Trophoblast cell (in vitro differentiated cells and primary cell): ENCODE measurements around the gene PKIG.

Experiments used
- DNase-seq, 2 donors: peaks; one replicate each; pipeline ENCODE4 v3.0.0-alpha.2; 2016
- H2AFZ ChIP-seq: 2 replicates; pipeline ENCODE4 v1.6.1; 2013; ENCODE audit warnings: low read length, moderate library complexity, mild to moderate bottlenecking; ENCODE audit not compliant: insufficient read depth, poor library complexity
- H2AK5ac ChIP-seq: 2 replicates; pipeline ENCODE4 v1.6.1; 2013; ENCODE audit warnings: mild to moderate bottlenecking, low read length
- H2BK120ac ChIP-seq: 2 replicates; pipeline ENCODE4 v1.6.1; 2013; ENCODE audit warnings: low read length, mild to moderate bottlenecking, moderate library complexity; ENCODE audit not compliant: insufficient read depth, poor library complexity
- H2BK12ac ChIP-seq: 2 replicates; pipeline ENCODE4 v1.6.1; 2013; ENCODE audit warnings: mild to moderate bottlenecking, low read length, moderate library complexity
- H2BK5ac ChIP-seq: 2 replicates; pipeline ENCODE4 v1.6.1; 2013; ENCODE audit warnings: low read length, low read depth, moderate library complexity, mild to moderate bottlenecking; ENCODE audit not compliant: poor library complexity
- H3K14ac ChIP-seq: 2 replicates; pipeline ENCODE4 v1.6.1; 2013; ENCODE audit warnings: mild to moderate bottlenecking, low read length
- H3K18ac ChIP-seq: 2 replicates; pipeline ENCODE4 v1.6.1; 2013; ENCODE audit warnings: mild to moderate bottlenecking, low read length
- H3K23ac ChIP-seq: 2 replicates; pipeline ENCODE4 v1.6.1; 2013; ENCODE audit warnings: low read length
- H3K27ac ChIP-seq: 2 replicates; pipeline ENCODE4 v1.5.1; 2013; ENCODE audit warnings: low read depth, mild to moderate bottlenecking, inconsistent platforms, low read length, moderate library complexity
- H3K27me3 ChIP-seq: 2 replicates; pipeline ENCODE4 v1.6.1; 2013; ENCODE audit warnings: inconsistent platforms, mild to moderate bottlenecking, low read length, moderate library complexity; ENCODE audit not compliant: insufficient read depth
- H3K36me3 ChIP-seq, 2 experiments: 1 replicate in 1 of 2; 2 replicates in 1 of 2; pipeline ENCODE4 v1.6.1; 2013; ENCODE audit warnings: low read length in 2 of 2, mild to moderate bottlenecking in 2 of 2, moderate library complexity in 1 of 2; ENCODE audit not compliant: insufficient read depth in 2 of 2, control insufficient read depth in 1 of 2
- H3K4ac ChIP-seq: 2 replicates; pipeline ENCODE4 v1.6.1; 2013; ENCODE audit warnings: low read depth, mild to moderate bottlenecking, low read length, moderate library complexity
- H3K4me1 ChIP-seq, 2 experiments: 1 replicate in 1 of 2; 2 replicates in 1 of 2; pipeline ENCODE4 v1.6.1; 2013; ENCODE audit warnings: low read length in 2 of 2, mild to moderate bottlenecking in 2 of 2, moderate library complexity in 1 of 2; ENCODE audit not compliant: insufficient read depth in 2 of 2, control insufficient read depth in 1 of 2
- H3K4me2 ChIP-seq: 2 replicates; pipeline ENCODE4 v1.6.1; 2013; ENCODE audit warnings: inconsistent platforms, mild to moderate bottlenecking, low read length, moderate library complexity
- H3K4me3 ChIP-seq: 2 replicates; pipeline ENCODE4 v1.5.1; 2013; ENCODE audit warnings: mild to moderate bottlenecking, low read depth, low read length, inconsistent platforms
- H3K79me1 ChIP-seq: one replicate; pipeline ENCODE4 v1.6.1; 2013; ENCODE audit warnings: low read length
- H3K79me2 ChIP-seq: 2 replicates; pipeline ENCODE4 v1.6.1; 2013; ENCODE audit warnings: low read length, mild to moderate bottlenecking; ENCODE audit not compliant: control insufficient read depth, insufficient read depth, poor library complexity
- H3K9ac ChIP-seq: 2 replicates; pipeline ENCODE4 v1.6.1; 2013; ENCODE audit warnings: mild to moderate bottlenecking, low read length
- H3K9me3 ChIP-seq: 2 replicates; pipeline ENCODE4 v1.6.1; 2013; ENCODE audit warnings: low read depth, mild to moderate bottlenecking, control low read depth, inconsistent platforms, low read length; ENCODE audit not compliant: insufficient read depth
- H4K12ac ChIP-seq: 2 replicates; pipeline ENCODE4 v1.6.1; 2013; ENCODE audit warnings: low read depth, mild to moderate bottlenecking, low read length, moderate library complexity
- H4K8ac ChIP-seq: 2 replicates; pipeline ENCODE4 v1.6.1; 2013; ENCODE audit warnings: low read depth, mild to moderate bottlenecking, low read length, moderate library complexity
- H4K91ac ChIP-seq: one replicate; pipeline ENCODE4 v1.6.1; 2013; ENCODE audit warnings: low read depth, mild to moderate bottlenecking, low read length, moderate library complexity
- WGBS: extraction: QIAGEN DNeasy Blood & Tissue Kit; methylation state at CpG from one replicate; pipeline ENCODE4 v1.1.7; 2013; ENCODE audit warnings: missing lambda C conversion rate; ENCODE audit not compliant: insufficient read length, insufficient coverage; ENCODE audit errors: extremely low coverage; 5-methylcytosine and 5-hydroxymethylcytosine counted together

Gene PKIG

DNA sequence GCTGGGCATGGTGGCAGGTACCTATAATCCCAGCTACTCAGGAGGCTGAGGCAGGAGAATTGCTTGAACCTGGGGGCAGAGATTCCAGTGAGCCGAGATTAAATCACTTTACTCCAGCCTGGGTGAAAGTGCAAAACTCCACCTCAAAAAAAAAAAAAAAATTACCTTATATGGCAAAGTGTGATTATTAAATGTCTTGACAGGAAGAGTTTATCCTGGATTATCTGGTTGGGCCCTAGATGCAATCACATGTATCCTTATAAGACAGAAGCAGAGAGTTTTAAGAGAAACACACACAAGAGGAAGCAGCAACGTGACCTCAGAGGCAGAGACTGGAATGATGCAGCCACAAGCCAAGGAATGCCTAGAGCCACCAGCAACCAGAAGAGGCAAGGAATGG, 58.1 kb downstream of the PKIG start:
- H3K36me3 ChIP-seq: peaks cover 7 to 8% of the 10 kb centered on the region in 2 experiments
- no peak overlapping the region for H4K8ac ChIP-seq
- H2AK5ac ChIP-seq: no peak overlapping the region
- no peak overlapping the region for H2BK12ac ChIP-seq
- H2BK5ac ChIP-seq: no peak overlapping the region
- H3K9me3 ChIP-seq: peaks cover 3% of the 10 kb centered on the region
- peaks cover 4% of the 10 kb centered on the region for H3K79me2 ChIP-seq
- no peak overlapping the region for H3K4ac ChIP-seq
- H2AFZ ChIP-seq: no peak overlapping the region
- no peak overlapping the region for H3K14ac ChIP-seq
- no peak overlapping the region for H3K4me2 ChIP-seq
- peak; percentile 33 to 59 for DNase-seq
- H3K4me1 ChIP-seq: peaks cover 24 to 30% of the 10 kb centered on the region in 2 experiments
- no peak overlapping the region for H3K9ac ChIP-seq
- H3K18ac ChIP-seq: no peak overlapping the region
- no peak overlapping the region for H3K4me3 ChIP-seq
- H3K79me1 ChIP-seq: peaks cover 32% of the 10 kb centered on the region
- no peak overlapping the region for H3K27ac ChIP-seq
- peak overlapping the region; percentile 52 for H4K91ac ChIP-seq
- H3K27me3 ChIP-seq: no peaks in the 10 kb centered on the region
- no peak overlapping the region for H3K23ac ChIP-seq
- no peak overlapping the region for H4K12ac ChIP-seq
- no peak overlapping the region for H2BK120ac ChIP-seq
- no CpG with 5 or more reads among the region's 2 CpGs for WGBS

DNA sequence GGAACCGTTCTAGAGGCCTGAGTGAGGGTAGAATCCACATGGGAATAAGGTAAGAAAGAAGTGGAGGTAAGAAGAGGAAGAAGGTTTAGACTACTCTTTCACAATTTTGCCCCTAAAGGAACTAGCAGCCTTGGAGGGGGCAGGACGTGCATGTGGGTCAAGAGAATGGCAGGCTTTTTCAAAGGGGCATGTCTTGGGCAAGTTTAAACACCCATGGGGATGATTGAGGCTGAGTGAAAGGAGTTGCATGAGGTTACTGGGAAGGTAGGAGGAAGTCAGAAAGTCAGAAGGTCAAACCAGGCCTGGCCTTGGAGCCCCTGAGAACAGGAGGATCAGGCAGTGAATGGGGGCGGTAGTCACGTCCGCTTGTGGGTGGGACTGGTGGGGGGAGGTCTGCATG, 58.9 kb downstream of the PKIG start:
- peak overlapping the region; percentile 25 for H2AK5ac ChIP-seq
- no peak overlapping the region for H3K4ac ChIP-seq
- no peak overlapping the region for H3K9ac ChIP-seq
- no peak overlapping the region for H4K12ac ChIP-seq
- H3K79me2 ChIP-seq: peaks cover 4% of the 10 kb centered on the region
- H2AFZ ChIP-seq: no peak overlapping the region
- peak overlapping the region; percentile 9 for H2BK12ac ChIP-seq
- peak overlapping the region; percentile 88 for H4K91ac ChIP-seq
- no peak overlapping the region for H3K4me3 ChIP-seq
- H3K9me3 ChIP-seq: peaks cover 3% of the 10 kb centered on the region
- peaks cover 28 to 30% of the 10 kb centered on the region in 2 experiments for H3K4me1 ChIP-seq
- H3K27me3 ChIP-seq: no peaks in the 10 kb centered on the region
- DNase-seq: no peak
- H3K27ac ChIP-seq: no peak overlapping the region
- no peak overlapping the region for H3K23ac ChIP-seq
- WGBS: no CpG with 5 or more reads among the region's 5 CpGs
- peaks cover 35% of the 10 kb centered on the region for H3K79me1 ChIP-seq
- H3K4me2 ChIP-seq: no peak overlapping the region
- peak overlapping the region; percentile 58 for H3K14ac ChIP-seq
- H2BK120ac ChIP-seq: peak overlapping the region; percentile 61
- H3K36me3 ChIP-seq: peaks cover 3 to 4% of the 10 kb centered on the region in 2 experiments
- H3K18ac ChIP-seq: peak overlapping the region; percentile 3
- H2BK5ac ChIP-seq: peak overlapping the region; percentile 8
- H4K8ac ChIP-seq: no peak overlapping the region

DNA sequence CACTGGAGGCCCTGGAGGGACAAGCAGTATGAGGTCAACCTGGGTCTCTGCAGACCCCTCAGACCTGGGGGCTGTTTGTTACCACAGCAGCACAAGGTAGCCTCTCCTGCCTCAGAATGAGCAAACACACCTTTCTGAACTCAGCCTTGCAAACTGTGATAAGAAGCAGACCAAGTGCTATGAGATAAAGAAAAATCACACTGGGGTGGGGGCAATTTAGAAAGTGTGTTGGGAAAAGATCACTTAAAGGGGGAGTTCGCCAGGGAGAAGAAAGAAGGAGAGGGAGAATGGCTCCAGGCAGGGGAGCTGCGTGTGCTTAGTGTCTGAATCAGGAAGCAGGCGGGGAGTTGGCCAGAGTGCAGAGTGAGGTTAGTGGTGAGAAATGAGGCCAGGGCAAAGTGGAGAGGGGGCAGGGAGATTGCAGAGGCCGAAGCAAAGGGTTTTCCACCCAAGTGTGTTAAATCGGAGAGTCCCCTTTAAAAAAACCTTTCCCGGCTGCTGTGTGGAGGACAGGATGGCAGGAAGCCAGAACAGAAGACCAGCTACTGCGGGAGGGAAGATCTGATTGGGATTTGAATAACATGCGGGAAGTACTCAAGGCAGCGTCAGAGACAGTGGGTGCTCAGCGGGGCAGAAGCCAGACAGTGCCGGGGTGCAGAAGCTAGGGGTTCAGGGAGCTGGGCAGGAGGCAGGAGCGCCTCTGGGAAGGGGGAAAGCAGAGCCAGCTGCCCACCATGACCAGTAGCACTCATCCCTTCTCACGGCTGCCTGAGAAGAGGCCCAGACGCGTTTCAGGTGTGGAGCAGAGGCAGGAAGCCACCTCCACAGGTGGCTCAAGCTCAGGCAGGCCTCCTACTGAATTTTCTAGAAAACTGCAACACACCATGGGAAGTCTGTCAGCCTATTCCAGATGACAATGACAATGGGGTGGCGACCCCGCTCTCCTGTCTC, 60.1 kb downstream of the PKIG start:
- Histone ChIP-seq H4K8ac (peak overlapping the region; percentile 94), H2BK120ac (peak overlapping the region; percentile 95), H2AFZ (peak overlapping the region; percentile 79), H2BK12ac (peak overlapping the region; percentile 98), H3K79me2 (peaks cover 4% of the 10 kb centered on the region), H3K4me3 (no peak overlapping the region), H3K18ac (peak overlapping the region; percentile 96), H2BK5ac (peak overlapping the region; percentile 93), H3K14ac (peak overlapping the region; percentile 94), H3K27ac (peak overlapping the region; percentile 93), H3K4me2 (peak overlapping the region; percentile 55), H3K4ac (peak overlapping the region; percentile 49), H3K27me3 (no peaks in the 10 kb centered on the region), H2AK5ac (peak overlapping the region; percentile 65), H3K9ac (no peak overlapping the region), H3K79me1 (peaks cover 37% of the 10 kb centered on the region), H3K23ac (no peak overlapping the region), H3K36me3 (peaks cover 3 to 4% of the 10 kb centered on the region in 2 experiments), H3K9me3 (peaks cover 3% of the 10 kb centered on the region), H3K4me1 (peaks cover 29 to 34% of the 10 kb centered on the region in 2 experiments), H4K12ac (peak overlapping the region; percentile 54), H4K91ac (peak overlapping the region; percentile 98)
- peak; percentile 28 to 56 for DNase-seq
- WGBS: no CpG with 5 or more reads among the region's 17 CpGs

DNA sequence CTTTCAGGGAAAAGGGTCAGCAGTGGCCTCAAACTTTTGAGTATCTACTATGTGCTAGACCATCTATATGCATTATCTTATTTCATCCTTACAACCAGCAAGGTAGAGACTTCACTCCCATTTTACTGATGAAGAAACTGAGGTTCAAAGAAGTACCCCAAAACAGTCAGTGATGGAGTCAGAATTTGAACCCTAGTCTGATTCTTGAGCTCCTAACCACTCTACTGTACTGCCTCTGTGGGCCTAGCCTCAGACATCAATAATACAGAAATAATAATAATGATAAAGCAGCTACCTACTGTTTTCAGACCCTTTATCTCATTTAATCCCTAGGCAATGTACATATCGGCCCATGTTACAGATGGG, 60.8 kb downstream of the PKIG start:
- peak overlapping the region; percentile 55 for H3K4me2 ChIP-seq
- H4K12ac ChIP-seq: no peak overlapping the region
- peak overlapping the region; percentile 98 for H2BK12ac ChIP-seq
- peak overlapping the region; percentile 79 for H2AFZ ChIP-seq
- H3K4me3 ChIP-seq: no peak overlapping the region
- peaks cover 3% of the 10 kb centered on the region for H3K9me3 ChIP-seq
- H3K36me3 ChIP-seq: peaks cover 3 to 4% of the 10 kb centered on the region in 2 experiments
- peak overlapping the region; percentile 65 for H2AK5ac ChIP-seq
- H3K14ac ChIP-seq: peak overlapping the region; percentile 94
- peak overlapping the region; percentile 93 for H2BK5ac ChIP-seq
- no CpG with 5 or more reads among the region's 1 CpG for WGBS
- peak overlapping the region; percentile 98 for H4K91ac ChIP-seq
- H3K4ac ChIP-seq: peak overlapping the region; percentile 49
- peaks cover 29 to 34% of the 10 kb centered on the region in 2 experiments for H3K4me1 ChIP-seq
- peaks cover 4% of the 10 kb centered on the region for H3K79me2 ChIP-seq
- no peaks in the 10 kb centered on the region for H3K27me3 ChIP-seq
- H3K23ac ChIP-seq: no peak overlapping the region
- peak overlapping the region; percentile 93 for H3K27ac ChIP-seq
- peak overlapping the region; percentile 95 for H2BK120ac ChIP-seq
- peak overlapping the region; percentile 96 for H3K18ac ChIP-seq
- H3K9ac ChIP-seq: no peak overlapping the region
- no peak for DNase-seq
- H4K8ac ChIP-seq: peak overlapping the region; percentile 94
- peaks cover 37% of the 10 kb centered on the region for H3K79me1 ChIP-seq
